WTC11 (cell line): ENCODE measurements around the gene CCDC178. TPM values are rescaled to one million over a fixed set of nuclear protein-coding genes. Genes with fewer than 3 reads are reported as not detected.

Source experiments
- ATAC-seq: fragments of 200-7000 bp; cut with Tn5 transposase; 2 replicates; pipeline ENCODE4 v1.10.0; 2021; ENCODE audit warnings: mild to moderate bottlenecking, moderate library complexity
- Bru-seq: library from RNA; stranded (reverse); fragments of 400-500 nt; gene quantifications from one replicate; lab custom pipeline; 2021; lab: Mats Ljungman, UMichigan
- CTCF ChIA-PET: fragments of 300-600 bp; sonication (Branson Sonifier 250); formaldehyde crosslinking; loops from one replicate; lab custom pipeline; 2021; ENCODE audit warnings: antibody characterized with exemption; lab: Charles Lee
- POLR2A ChIA-PET: fragments of 350-600 bp; sonication (Branson Sonifier 250); formaldehyde crosslinking; loops from one replicate; lab custom pipeline; 2021; ENCODE audit warnings: antibody characterized with exemption; lab: Charles Lee
- DNase-seq: peaks from one replicate; pipeline ENCODE4 v3.0.0; 2021; ENCODE audit warnings: low spot score
- H3K27ac Mint-ChIP-seq: 2 replicates; pipeline ENCODE4 v1.8.0; 2021; ENCODE audit warnings: mixed read lengths
- H3K27me3 Mint-ChIP-seq: 2 replicates; pipeline ENCODE4 v1.8.0; 2021; ENCODE audit warnings: low read depth, mild to moderate bottlenecking, moderate library complexity, mixed read lengths
- H3K36me3 Mint-ChIP-seq: 2 replicates; pipeline ENCODE4 v1.8.0; 2021; ENCODE audit warnings: mixed read lengths
- H3K4me1 Mint-ChIP-seq: 2 replicates; pipeline ENCODE4 v1.8.0; 2022; ENCODE audit warnings: mixed read lengths
- H3K4me3 Mint-ChIP-seq: 2 replicates; pipeline ENCODE4 v1.8.0; 2021; ENCODE audit warnings: mild to moderate bottlenecking, moderate library complexity, mixed read lengths
- H3K9me3 Mint-ChIP-seq: 2 replicates; pipeline ENCODE4 v1.8.0; 2021; ENCODE audit warnings: mixed read lengths
- AR ChIP-seq: fragments of 250-450 bp; sonication (Bioruptor Pico); IDR thresholded peaks from 2 replicates; pipeline ENCODE4 v1.9.0; 2021; ENCODE audit warnings: mild to moderate bottlenecking
- ATF3 ChIP-seq: sonication (generic); formaldehyde crosslinking; conservative IDR thresholded peaks from 2 replicates; pipeline ENCODE4 v1.8.1; 2022; ENCODE audit warnings: mild to moderate bottlenecking, missing genetic modification reagents
- E2F5 ChIP-seq: sonication (generic); formaldehyde crosslinking; IDR thresholded peaks from 2 replicates; pipeline ENCODE4 v1.8.1; 2022; ENCODE audit warnings: mild to moderate bottlenecking, moderate library complexity, missing genetic modification reagents
- FOXJ3 ChIP-seq: sonication (generic); formaldehyde crosslinking; IDR thresholded peaks from 2 replicates; pipeline ENCODE4 v1.9.0; 2021; ENCODE audit warnings: missing genetic modification reagents, mild to moderate bottlenecking, borderline replicate concordance
- FOXP1 ChIP-seq: sonication (generic); formaldehyde crosslinking; IDR thresholded peaks from 2 replicates; pipeline ENCODE4 v1.8.0; 2022; ENCODE audit warnings: missing genetic modification reagents, mild to moderate bottlenecking, moderate library complexity, borderline replicate concordance
- FOXP4 ChIP-seq: sonication (generic); formaldehyde crosslinking; IDR thresholded peaks from 2 replicates; pipeline ENCODE4 v1.8.0; 2022; ENCODE audit warnings: mild to moderate bottlenecking, missing genetic modification reagents
- GRHL2 ChIP-seq: fragments of 250-450 bp; sonication (Bioruptor Pico); IDR thresholded peaks from 2 replicates; pipeline ENCODE4 v1.8.0; 2022; ENCODE audit warnings: mild to moderate bottlenecking, moderate library complexity; ENCODE audit not compliant: insufficient replicate concordance, severe bottlenecking
- HMGA2 ChIP-seq: fragments of 250-450 bp; sonication (Bioruptor Pico); IDR thresholded peaks from 2 replicates; pipeline ENCODE4 v1.4.0; 2021; ENCODE audit warnings: mild to moderate bottlenecking, moderate library complexity
- HMGXB4 ChIP-seq: sonication (generic); formaldehyde crosslinking; IDR thresholded peaks from 2 replicates; pipeline ENCODE4 v1.8.1; 2023; ENCODE audit warnings: mild to moderate bottlenecking, moderate library complexity, missing genetic modification reagents
- JUN ChIP-seq: sonication (generic); formaldehyde crosslinking; IDR thresholded peaks from 2 replicates; pipeline ENCODE4 v1.8.0; 2023; ENCODE audit warnings: mild to moderate bottlenecking, missing genetic modification reagents
- PRDM15 ChIP-seq: sonication (generic); formaldehyde crosslinking; IDR thresholded peaks from 2 replicates; pipeline ENCODE4 v1.8.0; 2022; ENCODE audit warnings: missing genetic modification reagents
- SMAD4 ChIP-seq: sonication (generic); formaldehyde crosslinking; IDR thresholded peaks from 2 replicates; pipeline ENCODE4 v1.8.0; 2022; ENCODE audit warnings: mild to moderate bottlenecking, missing genetic modification reagents
- SOX15 ChIP-seq: fragments of 250-450 bp; sonication (Bioruptor Pico); IDR thresholded peaks from 2 replicates; pipeline ENCODE4 v1.9.0; 2021; ENCODE audit warnings: mild to moderate bottlenecking
- ZNF232 ChIP-seq: sonication (generic); formaldehyde crosslinking; IDR thresholded peaks from 2 replicates; pipeline ENCODE4 v1.8.0; 2022; ENCODE audit warnings: mild to moderate bottlenecking, missing genetic modification reagents
- ZNF317 ChIP-seq: sonication (generic); formaldehyde crosslinking; IDR thresholded peaks from 2 replicates; pipeline ENCODE4 v1.8.1; 2023; ENCODE audit warnings: low read depth, mild to moderate bottlenecking, moderate library complexity, missing genetic modification reagents, borderline replicate concordance
- long read RNA-seq, 3 experiments: library from RNA in 1 of 3; library from capped mRNA in 1 of 3; library from polyadenylated mRNA in 1 of 3; unstranded in 2 of 3; stranded (forward) in 1 of 3; transcript quantifications; one replicate each; pipeline ENCODE4 v2.0.0, GENCODE V29; 2021
- total RNA-seq: library from RNA; stranded (reverse); gene quantifications from 3 replicates; pipeline ENCODE4 v1.2.3, GENCODE V29; 2021

CCDC178 gene
- 0.20 TPM in 1 of 3 replicates, not detected in the others for total RNA-seq
- Bru-seq, nascent RNA, result percentile 11 among the genes with signal in this experiment
- long read RNA-seq, experiment 1, result 0 reads
- long read RNA-seq, experiment 2, result 0 reads
- long read RNA-seq, experiment 3, result 0 reads

- no peak within 1 kb of the TSS; the same call in 1 of the 2 replicates for H3K27ac Mint-ChIP-seq
- no peaks in the 10 kb centered on the region for H3K36me3 Mint-ChIP-seq
Observed at GRCh38 chr18:33440060-33441043, at the start of gene CCDC178. Gene CCDC178 (minus strand): TSS chr18:33440721. CDS start chr18:33412088, 28,633 bp downstream.

GRCh38 chr18:33483908-33484307 lies 43.4 kb upstream of the CCDC178 start:
- POLR2A ChIA-PET, result no interaction called here
- no peak for TF ChIP-seq FOXJ3 (CRISPR knock-in tag)
- peak; percentile 97 for TF ChIP-seq HMGA2
- no peak for TF ChIP-seq ATF3
- TF ChIP-seq, all 79 proteins: peak for 1
- ATAC-seq (no peak), DNase-seq (no peak)
- no peaks in the 10 kb centered on the region for H3K36me3 Mint-ChIP-seq
- no peaks in the 10 kb centered on the region for H3K27me3 Mint-ChIP-seq
- H3K4me1 Mint-ChIP-seq, result no peaks in the 10 kb centered on the region
- CTCF ChIA-PET, result no interaction called here
- H3K9me3 Mint-ChIP-seq, result no peaks in the 10 kb centered on the region
- no peak overlapping the region for H3K4me3 Mint-ChIP-seq
- no peak overlapping the region for H3K27ac Mint-ChIP-seq

More at GRCh38 chr18:33440060-33441043, at the start of gene CCDC178:
- ATAC-seq, result peak; percentile 94
- POLR2A ChIA-PET, result no interaction called here
- Mint-ChIP-seq H3K9me3 (no peaks in the 10 kb centered on the region), H3K4me3 (peak within 1 kb of the TSS; percentile 99), H3K4me1 (no peaks in the 10 kb centered on the region; the same call in 1 of the 2 replicates), H3K27me3 (peaks cover 35% of the 10 kb centered on the region)
- DNase-seq, result peak; percentile 75
- CTCF ChIA-PET, result interaction anchor here (0.8 to 1.6 kb wide), 3 partner anchors 55 to 209 kb away, joined by 4 to 15 read pairs (median 4); no protein-coding TSS in a partner anchor
- TF ChIP-seq HMGXB4 (peak; percentile 85; the same call in 1 of the 2 replicates), AR (CRISPR knock-in tag) (no peak)

- peaks cover 24% of the 10 kb centered on the region for H3K4me1 Mint-ChIP-seq
- H3K4me3 Mint-ChIP-seq, result no peak overlapping the region
- POLR2A ChIA-PET, result no interaction called here
- CTCF ChIA-PET, result interaction anchor here (2.5 kb wide), 1 partner anchor 241 kb away, joined by 12 read pairs; no protein-coding TSS in a partner anchor
- no peak for DNase-seq
- no peak for ATAC-seq
- no peaks in the 10 kb centered on the region for H3K27me3 Mint-ChIP-seq
- H3K27ac Mint-ChIP-seq, result peak overlapping the region; percentile 36; the same call in 1 of the 2 replicates
- H3K36me3 Mint-ChIP-seq, result no peaks in the 10 kb centered on the region
- no peaks in the 10 kb centered on the region for H3K9me3 Mint-ChIP-seq
- TF ChIP-seq ZNF232 (CRISPR knock-in tag), result no peak
- no peak for TF ChIP-seq FOXP1
- TF ChIP-seq E2F5 (CRISPR knock-in tag), result no peak
- no peak for TF ChIP-seq FOXP4 (CRISPR knock-in tag)
- TF ChIP-seq SOX15 (CRISPR knock-in tag), result no peak
- no peak for TF ChIP-seq HMGA2
- no peak for TF ChIP-seq GRHL2
- TF ChIP-seq SMAD4 (CRISPR knock-in tag), result no peak
- TF ChIP-seq ZNF317 (CRISPR knock-in tag), result no peak
- no peak for TF ChIP-seq PRDM15 (CRISPR knock-in tag)
- no peak for TF ChIP-seq JUN (CRISPR knock-in tag)
Observed at GRCh38 chr18:33472509-33472908, 32.0 kb upstream of the CCDC178 start.
